CD4-positive, alpha-beta T cell (primary cell): Measurements from ENCODE around the gene POPDC2. TPM values are rescaled to one million over a fixed set of nuclear protein-coding genes. Genes with fewer than 3 reads are reported as not detected.
A peak's percentile ranks its signal among the peaks of the same experiment; 100 is the strongest.
"Not testable (repeated sequence)": the region's sequence is repeated elsewhere in the genome, so short reads cannot be mapped to it uniquely, and the experiment has no call there.

Experiments used
- ATAC-seq: fragments of 200-7000 bp; cut with Tn5 transposase; one replicate; pipeline ENCODE4 v1.10.0; 2022; ENCODE audit warnings: mild to moderate bottlenecking; ENCODE audit not compliant: poor library complexity
- CTCF ChIA-PET: fragments of 350-600 bp; sonication (Branson Sonifier 250); formaldehyde crosslinking; loops from one replicate; lab custom pipeline; 2021; ENCODE audit warnings: antibody characterized with exemption, inconsistent platforms; lab: Charles Lee
- POLR2A ChIA-PET: fragments of 350-600 bp; sonication (Branson Sonifier 250); formaldehyde crosslinking; loops from one replicate; lab custom pipeline; 2021; ENCODE audit warnings: antibody characterized with exemption, inconsistent platforms; lab: Charles Lee
- DNase-seq, 14 experiments: peaks; one replicate each; pipeline ENCODE4 v3.0.0-alpha.2; 2013 to 2020; ENCODE audit warnings: mixed read lengths in 2 of 14
- H3K27ac ChIP-seq, 2 donors: one replicate each; pipeline versions ENCODE4 v1.5.1 to v1.7.0; 2013; ENCODE audit warnings: low read length in 2 of 2, low read depth in 1 of 2, mild to moderate bottlenecking in 1 of 2
- H3K27me3 ChIP-seq, 2 experiments: 1 replicate in 1 of 2; 2 replicates in 1 of 2; pipeline versions ENCODE4 v1.6.1 to v1.7.0; 2013; ENCODE audit warnings: low read length in 2 of 2, control low read depth in 1 of 2, mild to moderate bottlenecking in 1 of 2, moderate library complexity in 1 of 2; ENCODE audit not compliant: insufficient read depth in 2 of 2, control insufficient read depth in 1 of 2
- H3K36me3 ChIP-seq: one replicate; pipeline ENCODE4 v1.6.1; 2013; ENCODE audit warnings: low read length, control low read depth; ENCODE audit not compliant: insufficient read depth
- H3K4me1 ChIP-seq: one replicate; pipeline ENCODE4 v1.6.1; 2013; ENCODE audit warnings: low read length, control low read depth; ENCODE audit not compliant: insufficient read depth
- H3K4me3 ChIP-seq: one replicate; pipeline ENCODE4 v1.5.1; 2013; ENCODE audit warnings: mild to moderate bottlenecking, low read length, moderate library complexity
- H3K9me3 ChIP-seq, 2 experiments: 1 replicate in 1 of 2; 2 replicates in 1 of 2; pipeline versions ENCODE4 v1.6.1 to v1.7.0; 2013; ENCODE audit warnings: low read length in 2 of 2, mild to moderate bottlenecking in 2 of 2, control low read depth in 1 of 2, moderate library complexity in 1 of 2; ENCODE audit not compliant: control insufficient read depth in 1 of 2, insufficient read depth in 1 of 2
- H3K27ac Mint-ChIP-seq: one replicate; pipeline ENCODE4 v1.8.0; 2020; ENCODE audit warnings: mixed read lengths
- H3K27me3 Mint-ChIP-seq: one replicate; pipeline ENCODE4 v1.8.0; 2021; ENCODE audit warnings: mixed read lengths
- H3K36me3 Mint-ChIP-seq: one replicate; pipeline ENCODE4 v1.8.0; 2021; ENCODE audit warnings: low read depth, mixed read lengths
- H3K4me1 Mint-ChIP-seq: one replicate; pipeline ENCODE4 v1.8.0; 2021; ENCODE audit warnings: low read depth, mixed read lengths
- H3K4me3 Mint-ChIP-seq: one replicate; pipeline ENCODE4 v1.8.0; 2020; ENCODE audit warnings: mild to moderate bottlenecking, mixed read lengths
- H3K9me3 Mint-ChIP-seq: one replicate; pipeline ENCODE4 v1.8.0; 2020; ENCODE audit warnings: mixed read lengths
- intact Hi-C, 2 experiments: fragments of 100-400 bp; cut with DNase I in 1 of 2; cut with micrococcal nuclease in 1 of 2; formaldehyde crosslinking; loops; one replicate each; pipeline versions ENCODE4 v1.15.1 to v1.9.0; 2023 to 2025; cut with DNase I, micrococcal nuclease
- total RNA-seq, 174 experiments: library from RNA in 2 of 174; stranded (reverse) in 2 of 174; gene quantifications; one replicate each; pipeline ENCODE4 v1.2.3 and lab custom pipeline; 2021 to 2026
- TF ChIP-seq, protein P1 (sequence below): fragments of 200-600 bp; IDR thresholded peaks from one replicate; pipeline ENCODE4 v1.8.0; 2022; ENCODE audit warnings: antibody characterized with exemption, mild to moderate bottlenecking

The POPDC2 gene
- total RNA-seq, 2 experiments from 2014 or later = 2.6 to 3.5 TPM

- no peak overlapping the region for H3K27ac ChIP-seq
- no peaks in the 10 kb centered on the region for H3K4me1 ChIP-seq
- intact Hi-C loops = loop anchor here in 1 of 2 experiments (5.0 to 10.0 kb wide), 3 partner anchors 671 to 1971 kb away; no protein-coding TSS in a partner anchor
- H3K4me3 ChIP-seq = no peak overlapping the region
- no peak overlapping the region for H3K4me3 Mint-ChIP-seq
- H3K36me3 ChIP-seq = no peaks in the 10 kb centered on the region
- no peaks in the 10 kb centered on the region for H3K36me3 Mint-ChIP-seq
- H3K27ac Mint-ChIP-seq = no peak overlapping the region
- no peaks in the 10 kb centered on the region for H3K27me3 Mint-ChIP-seq
- ATAC-seq (no peak), DNase-seq (no peak)
- H3K9me3 ChIP-seq = peaks cover 0 to 6% of the 10 kb centered on the region in 2 experiments
- no peaks in the 10 kb centered on the region for H3K27me3 ChIP-seq
- no peaks in the 10 kb centered on the region for H3K4me1 Mint-ChIP-seq
- ChIA-PET POLR2A (no interaction called here), CTCF (no interaction called here)
- no peaks in the 10 kb centered on the region for H3K9me3 Mint-ChIP-seq
- TF ChIP-seq, protein P1, sequence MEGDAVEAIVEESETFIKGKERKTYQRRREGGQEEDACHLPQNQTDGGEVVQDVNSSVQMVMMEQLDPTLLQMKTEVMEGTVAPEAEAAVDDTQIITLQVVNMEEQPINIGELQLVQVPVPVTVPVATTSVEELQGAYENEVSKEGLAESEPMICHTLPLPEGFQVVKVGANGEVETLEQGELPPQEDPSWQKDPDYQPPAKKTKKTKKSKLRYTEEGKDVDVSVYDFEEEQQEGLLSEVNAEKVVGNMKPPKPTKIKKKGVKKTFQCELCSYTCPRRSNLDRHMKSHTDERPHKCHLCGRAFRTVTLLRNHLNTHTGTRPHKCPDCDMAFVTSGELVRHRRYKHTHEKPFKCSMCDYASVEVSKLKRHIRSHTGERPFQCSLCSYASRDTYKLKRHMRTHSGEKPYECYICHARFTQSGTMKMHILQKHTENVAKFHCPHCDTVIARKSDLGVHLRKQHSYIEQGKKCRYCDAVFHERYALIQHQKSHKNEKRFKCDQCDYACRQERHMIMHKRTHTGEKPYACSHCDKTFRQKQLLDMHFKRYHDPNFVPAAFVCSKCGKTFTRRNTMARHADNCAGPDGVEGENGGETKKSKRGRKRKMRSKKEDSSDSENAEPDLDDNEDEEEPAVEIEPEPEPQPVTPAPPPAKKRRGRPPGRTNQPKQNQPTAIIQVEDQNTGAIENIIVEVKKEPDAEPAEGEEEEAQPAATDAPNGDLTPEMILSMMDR = no peak
Observed at GRCh38 chr3:119683421-119683820, 23.0 kb upstream of the POPDC2 start.

DNA sequence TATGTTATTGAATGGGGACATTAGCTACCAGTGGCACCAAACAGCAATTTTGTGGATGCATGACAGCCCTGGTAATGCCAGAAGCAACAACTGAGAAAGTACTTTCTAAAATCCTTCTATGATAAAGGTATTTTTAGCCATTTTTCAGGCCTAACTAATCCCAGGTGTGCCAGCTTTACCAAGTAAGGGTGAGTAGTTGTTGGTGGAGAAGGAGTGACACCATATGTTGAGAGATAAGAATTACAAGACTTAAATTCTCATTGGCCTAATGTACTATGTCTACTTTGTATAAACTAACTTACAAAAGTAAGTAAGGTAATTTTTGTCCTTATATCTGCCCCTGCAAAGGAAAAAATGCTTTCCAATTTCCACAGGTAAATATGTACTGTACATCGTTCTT is 20.9 kb upstream of the POPDC2 start:
- no peaks in the 10 kb centered on the region for H3K9me3 ChIP-seq
- no peaks in the 10 kb centered on the region for H3K27me3 Mint-ChIP-seq
- H3K36me3 ChIP-seq = no peaks in the 10 kb centered on the region
- H3K4me3 Mint-ChIP-seq = no peak overlapping the region
- H3K27ac Mint-ChIP-seq = no peak overlapping the region
- H3K4me1 ChIP-seq = peaks cover 4% of the 10 kb centered on the region
- no peak for ATAC-seq
- H3K9me3 Mint-ChIP-seq = no peaks in the 10 kb centered on the region
- CTCF ChIA-PET = interaction anchor here (0.5 to 1.2 kb wide), 3 partner anchors 9 to 797 kb away, joined by 3 to 6 read pairs (median 3); no protein-coding TSS in a partner anchor
- H3K4me3 ChIP-seq = no peak overlapping the region
- TF ChIP-seq, protein P1 = no peak
- POLR2A ChIA-PET = interaction anchor here (1.6 kb wide), 1 partner anchor 218 kb away, joined by 3 read pairs; the partner anchor contains the start of gene TMEM39A
- intact Hi-C loops = loop anchor here in 1 of 2 experiments (5.0 to 10.0 kb wide), 3 partner anchors 674 to 1974 kb away; no protein-coding TSS in a partner anchor
- H3K27ac ChIP-seq = no peak overlapping the region
- peak in 3 of 14 experiments; percentile 34 to 49 (median 39) for DNase-seq
- H3K36me3 Mint-ChIP-seq = peaks cover 9% of the 10 kb centered on the region
- no peaks in the 10 kb centered on the region for H3K27me3 ChIP-seq
- peaks cover 12% of the 10 kb centered on the region for H3K4me1 Mint-ChIP-seq

- no peak overlapping the region for H3K4me3 ChIP-seq
- intact Hi-C loops = loop anchor here (5.0 to 10.0 kb wide), 6 partner anchors 213 to 1975 kb away; partner anchors contain the start of genes GSK3B (in 1 of the 2) and POGLUT1 (in 1 of the 2)
- TF ChIP-seq, protein P1 = no peak
- H3K4me1 ChIP-seq = peaks cover 8% of the 10 kb centered on the region
- DNase-seq (no peak), ATAC-seq (no peak)
- Mint-ChIP-seq H3K27me3 (no peaks in the 10 kb centered on the region), H3K9me3 (no peaks in the 10 kb centered on the region), H3K27ac (no peak overlapping the region), H3K4me1 (peaks cover 26% of the 10 kb centered on the region), H3K4me3 (no peak overlapping the region), H3K36me3 (peaks cover 21% of the 10 kb centered on the region)
- no peaks in the 10 kb centered on the region for H3K27me3 ChIP-seq
- H3K27ac ChIP-seq = no peak overlapping the region
- no peaks in the 10 kb centered on the region for H3K9me3 ChIP-seq
- peaks cover 4% of the 10 kb centered on the region for H3K36me3 ChIP-seq
- ChIA-PET POLR2A (no interaction called here), CTCF (no interaction called here)
Observed at GRCh38 chr3:119679874-119680273, 19.5 kb upstream of the POPDC2 start.

DNA sequence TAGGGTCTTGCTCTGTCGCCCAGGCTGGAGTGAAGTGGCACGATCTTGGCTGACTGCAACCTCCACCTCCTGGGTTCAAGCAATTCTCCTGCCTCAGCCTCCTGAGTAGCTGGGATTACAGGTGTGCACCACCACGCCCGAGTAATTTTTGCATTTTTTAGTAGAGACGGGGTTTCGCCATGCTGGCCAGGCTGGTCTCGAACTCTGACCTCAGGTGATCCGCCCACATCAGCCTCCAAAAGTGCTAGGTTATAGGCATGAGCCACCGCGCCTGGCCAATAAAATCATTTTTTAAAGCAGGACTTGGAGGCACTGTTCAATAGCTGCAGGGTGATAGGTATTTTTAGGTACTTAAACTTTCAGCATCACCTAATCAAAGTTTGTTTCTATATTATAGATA is 17.8 kb upstream of the POPDC2 start:
- CTCF ChIA-PET, H3K9me3 ChIP-seq, H3K4me3 ChIP-seq, DNase-seq, H3K9me3 Mint-ChIP-seq, H3K27ac ChIP-seq, H3K4me1 ChIP-seq, H3K27me3 Mint-ChIP-seq, ATAC-seq, H3K27me3 ChIP-seq: not testable (repeated sequence)
- Mint-ChIP-seq H3K4me3 (peak overlapping the region; percentile 20), H3K27ac (peak overlapping the region; percentile 91), H3K4me1 (peaks cover 32% of the 10 kb centered on the region), H3K36me3 (peaks cover 34% of the 10 kb centered on the region)
- intact Hi-C loops = loop anchor here (5.0 to 10.0 kb wide), 3 partner anchors 211 to 419 kb away; partner anchors contain the start of genes GSK3B (in 1 of the 2) and POGLUT1 (in 1 of the 2)
- H3K36me3 ChIP-seq = peaks cover 21% of the 10 kb centered on the region
- POLR2A ChIA-PET = interaction anchor here (1.2 to 2.2 kb wide), 3 partner anchors 180 to 437 kb away, joined by 3 to 13 read pairs (median 10); partner anchors contain the start of gene TIMMDC1
